ENCODE measurements around the gene RPUSD4.

- TF ChIP-seq GABPA (IDR thresholded peaks at IDR 0.05; ENCODE audit: low read depth), result no peak
- TF ChIP-seq EP300 (IDR thresholded peaks at IDR 0.05; ENCODE audit: borderline replicate concordance in 1 of 2, control insufficient read depth in 1 of 2, low read depth in 2 of 2, low read length in 2 of 2), result no peak
- no peak for TF ChIP-seq POLR2AphosphoS5 (IDR thresholded peaks at IDR 0.05; ENCODE audit: low read length)
- no peak for TF ChIP-seq RAD21 (IDR thresholded peaks at IDR 0.05; ENCODE audit: insufficient read depth, low read depth, low read length)
- no peak for TF ChIP-seq CHD1 (IDR thresholded peaks at IDR 0.05; ENCODE audit: low read depth, low read length)
- TF ChIP-seq PBX3 (IDR thresholded peaks at IDR 0.05; ENCODE audit: insufficient replicate concordance, low read depth, low read length), result no peak
These were observed 53.2 kb downstream of the RPUSD4 start for GRCh38 chr11:126158054-126158791.

Measured in GM12878 (cell line).